NOMO-1 treated with DMSO at 0.1 percent for 48 hours (cell line): ENCODE measurements around the gene RAD52.

Experiments
- DNase-seq: peaks from one replicate; lab custom pipeline; 2025; ENCODE audit not compliant: unreplicated experiment; lab: John Stamatoyannopoulos, UW

The RAD52 gene

DNA sequence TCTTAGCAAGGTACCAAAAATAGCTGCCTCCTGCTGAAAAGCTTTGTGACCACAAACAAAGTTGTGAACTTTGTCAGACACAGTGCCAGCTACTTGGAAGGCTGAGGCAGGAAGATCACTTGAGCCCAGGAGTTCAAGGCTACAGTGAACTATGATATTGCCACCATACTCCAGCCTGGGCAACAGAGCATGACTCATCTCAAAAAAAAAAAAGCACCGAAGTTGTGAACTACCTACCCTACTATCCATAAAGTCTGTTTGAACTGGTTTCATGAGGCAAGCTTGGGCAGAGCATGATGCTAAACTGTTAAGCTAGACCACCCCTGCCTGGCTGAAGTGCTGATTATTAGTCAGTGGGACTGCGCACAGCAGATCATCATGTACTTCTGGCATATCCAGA lies 75.5 kb downstream of the RAD52 start:
- DNase-seq, result no peak

DNA sequence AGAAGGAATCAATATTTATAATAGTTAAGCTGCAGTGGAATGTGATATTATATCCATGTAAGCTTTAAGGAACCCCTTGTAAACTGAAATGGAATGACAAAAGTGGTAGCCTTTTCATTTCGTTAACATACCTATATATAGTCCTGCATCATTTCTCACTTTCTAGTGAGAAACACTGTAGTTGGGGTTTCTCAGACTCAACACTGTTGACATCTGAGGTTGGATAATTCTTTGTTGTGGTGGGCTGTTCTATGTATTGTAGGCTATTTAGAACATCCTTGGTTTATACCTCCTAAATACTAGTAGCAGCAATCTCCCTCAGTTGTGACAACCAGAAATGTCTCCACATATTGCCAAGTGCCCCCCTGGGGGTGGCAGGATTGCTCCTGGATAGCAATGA lies 79.1 kb downstream of the RAD52 start:
- no peak for DNase-seq

GRCh38 chr12:868722-869121 lies 80.8 kb downstream of the RAD52 start:
- DNase-seq, result no peak

DNA sequence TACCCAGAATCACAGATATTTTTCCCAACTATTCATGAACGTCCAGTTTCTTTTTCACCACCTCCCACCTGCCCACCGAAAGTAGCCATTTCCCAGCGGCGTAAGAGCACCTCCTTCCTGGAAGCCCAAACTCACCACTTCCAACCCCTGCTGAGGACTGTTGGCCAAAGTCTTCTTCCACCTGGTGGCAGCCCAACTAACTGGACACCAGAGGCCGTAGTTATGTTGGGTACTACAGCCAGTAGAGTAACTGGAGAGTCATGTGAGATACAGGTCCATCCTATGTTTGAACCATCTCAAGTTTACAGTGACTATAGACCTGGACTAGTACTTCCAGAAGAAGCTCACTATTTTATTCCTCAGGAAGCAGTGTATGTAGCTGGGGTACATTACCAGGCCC lies 81.6 kb downstream of the RAD52 start:
- DNase-seq, result no peak

- DNase-seq, result no peak
These were observed 83.9 kb downstream of the RAD52 start for GRCh38 chr12:865614-866013.

DNA sequence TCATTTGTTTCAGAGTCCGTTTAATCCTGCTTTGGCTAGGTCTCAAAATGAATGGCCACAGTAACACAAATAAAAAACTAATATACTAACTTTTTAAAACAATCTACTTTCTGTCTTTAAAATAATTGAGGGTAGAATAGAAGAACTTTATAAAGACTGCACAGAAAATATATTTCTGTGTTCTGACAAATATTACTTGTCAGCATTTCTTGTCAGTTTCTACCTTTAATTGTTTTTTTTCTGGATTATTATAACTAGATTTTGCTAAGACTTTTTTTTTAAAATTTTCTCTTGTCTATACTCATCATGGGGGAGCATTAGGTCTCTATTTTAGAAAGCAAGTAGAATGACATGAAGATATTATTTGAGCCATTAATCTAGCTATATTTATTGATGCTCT lies 86.2 kb downstream of the RAD52 start:
- DNase-seq, result no peak

DNA sequence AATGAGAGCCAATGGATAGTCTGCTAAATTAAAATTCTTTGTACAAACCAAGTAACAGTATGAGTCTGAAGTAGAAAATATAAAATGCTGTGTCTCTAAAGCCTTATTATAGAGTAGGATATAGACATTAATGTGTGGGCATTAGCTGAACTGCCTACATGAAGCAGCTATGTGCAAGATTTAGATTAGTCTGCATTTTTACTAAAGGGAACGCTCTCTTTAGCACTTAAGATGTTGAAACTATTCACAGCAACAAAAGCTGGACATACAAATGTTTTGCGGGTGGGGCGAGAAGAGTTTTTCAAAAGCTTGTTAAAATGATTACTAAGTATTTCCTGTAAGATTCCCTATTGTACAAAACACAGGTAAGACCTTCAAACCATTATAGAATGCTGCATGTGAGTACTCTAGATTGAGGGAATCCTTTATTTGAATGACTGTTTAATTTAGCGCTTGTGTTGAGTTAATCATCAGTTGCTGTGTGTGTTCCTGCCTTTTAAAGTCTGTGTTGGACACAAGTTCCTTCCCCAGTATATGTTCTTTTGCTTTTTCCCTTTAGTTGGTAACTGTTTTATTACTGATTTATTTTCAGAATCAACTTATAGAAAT lies 87.1 kb downstream of the RAD52 start:
- DNase-seq, result no peak
